GM06990 (cell line): ENCODE measurements around the gene POLG2.

ENCODE experiments used
- DNase-seq: peaks from one replicate; pipeline ENCODE4 v3.0.0-alpha.2; 2011; ENCODE audit not compliant: insufficient read length; ENCODE audit errors: extremely low read depth
- H3K27me3 ChIP-seq: replicated peaks from 2 replicates; pipeline ENCODE4 v1.6.0; 2011; ENCODE audit warnings: low read length; ENCODE audit not compliant: control insufficient read depth, insufficient read depth
- H3K36me3 ChIP-seq: 2 replicates; pipeline ENCODE4 v1.5.1; 2011; ENCODE audit warnings: low read length; ENCODE audit not compliant: control insufficient read depth, insufficient read depth
- H3K4me3 ChIP-seq: replicated peaks from 2 replicates; pipeline ENCODE4 v1.5.1; 2011; ENCODE audit warnings: low read depth, mild to moderate bottlenecking, control low read depth, low read length
- CTCF ChIP-seq: IDR thresholded peaks from 2 replicates; pipeline ENCODE4 v1.5.1; 2011; ENCODE audit warnings: low read length, control low read depth, mild to moderate bottlenecking, inconsistent platforms; ENCODE audit not compliant: insufficient read depth, poor library complexity, severe bottlenecking

The POLG2 gene

GRCh38 chr17:64536913-64537312, 40.1 kb upstream of the POLG2 start:
- Histone ChIP-seq H3K36me3 (peaks cover 26% of the 10 kb centered on the region), H3K4me3 (no peak overlapping the region), H3K27me3 (no peaks in the 10 kb centered on the region)
- TF ChIP-seq CTCF, result no peak
- DNase-seq, result no peak

GRCh38 chr17:64535357-64535756, 38.5 kb upstream of the POLG2 start:
- no peak for TF ChIP-seq CTCF
- no peak overlapping the region for H3K4me3 ChIP-seq
- H3K36me3 ChIP-seq, result peaks cover 23% of the 10 kb centered on the region
- DNase-seq, result no peak
- H3K27me3 ChIP-seq, result no peaks in the 10 kb centered on the region

- Histone ChIP-seq H3K4me3 (no peak overlapping the region), H3K27me3 (no peaks in the 10 kb centered on the region), H3K36me3 (peaks cover 25% of the 10 kb centered on the region)
- DNase-seq, result no peak
- TF ChIP-seq CTCF, result peak; percentile 35
Measured at GRCh38 chr17:64534187-64534586, 37.3 kb upstream of the POLG2 start.

GRCh38 chr17:64533784-64534183, 36.9 kb upstream of the POLG2 start:
- no peak for TF ChIP-seq CTCF
- DNase-seq, result no peak
- no peak overlapping the region for H3K4me3 ChIP-seq
- H3K36me3 ChIP-seq, result peaks cover 27% of the 10 kb centered on the region
- no peaks in the 10 kb centered on the region for H3K27me3 ChIP-seq

- DNase-seq, result no peak
- TF ChIP-seq CTCF, result no peak
- no peaks in the 10 kb centered on the region for H3K27me3 ChIP-seq
- H3K36me3 ChIP-seq, result peaks cover 25% of the 10 kb centered on the region
- no peak overlapping the region for H3K4me3 ChIP-seq
Measured at GRCh38 chr17:64532409-64532808, 35.6 kb upstream of the POLG2 start.

GRCh38 chr17:64531955-64532371, 35.1 kb upstream of the POLG2 start:
- TF ChIP-seq CTCF, result no peak
- Histone ChIP-seq H3K4me3 (no peak overlapping the region), H3K36me3 (peaks cover 25% of the 10 kb centered on the region), H3K27me3 (no peaks in the 10 kb centered on the region)
- no peak for DNase-seq
